Naive thymus-derived CD4-positive, alpha-beta T cell (primary cell): ENCODE results near the gene SATB2. TPM values are rescaled to one million over a fixed set of nuclear protein-coding genes. Genes with fewer than 3 reads are reported as not detected.

Experiments
- ATAC-seq: fragments of 150-1000 bp; cut with Tn5 transposase; 2 replicates; pipeline ENCODE4 v1.10.0; 2021; ENCODE audit warnings: mild to moderate bottlenecking, moderate library complexity
- CTCF ChIA-PET: fragments of 350-600 bp; sonication (Branson Sonifier 250); formaldehyde crosslinking; loops from one replicate; lab custom pipeline; 2021; ENCODE audit warnings: antibody characterized with exemption; lab: Charles Lee
- POLR2A ChIA-PET: fragments of 350-600 bp; sonication (Branson Sonifier 250); formaldehyde crosslinking; loops from one replicate; lab custom pipeline; 2021; ENCODE audit warnings: antibody characterized with exemption, inconsistent platforms; lab: Charles Lee
- DNase-seq, 9 donors: peaks; one replicate each; pipeline versions ENCODE4 v3.0.0 to v3.0.0-alpha.2; 2020 to 2022; ENCODE audit warnings: mixed read lengths in 1 of 9
- H3K27ac ChIP-seq: one replicate; pipeline ENCODE4 v1.7.0; 2013; ENCODE audit warnings: mild to moderate bottlenecking, low read depth, low read length, moderate library complexity
- H3K27me3 ChIP-seq, 2 donors: one replicate each; pipeline ENCODE4 v1.7.0; 2013; ENCODE audit warnings: low read length in 2 of 2, mild to moderate bottlenecking in 2 of 2, moderate library complexity in 2 of 2; ENCODE audit not compliant: control insufficient read depth in 2 of 2, insufficient read depth in 2 of 2
- H3K36me3 ChIP-seq, 3 experiments: 1 replicate in 2 of 3; 2 replicates in 1 of 3; pipeline ENCODE4 v1.7.0; 2013; ENCODE audit warnings: low read length in 3 of 3, mild to moderate bottlenecking in 3 of 3, moderate library complexity in 1 of 3; ENCODE audit not compliant: insufficient read depth in 3 of 3, control insufficient read depth in 2 of 3
- H3K4me1 ChIP-seq, 2 donors: one replicate each; pipeline ENCODE4 v1.7.0; 2013; ENCODE audit warnings: low read length in 2 of 2, mild to moderate bottlenecking in 2 of 2, moderate library complexity in 1 of 2; ENCODE audit not compliant: control insufficient read depth in 2 of 2, insufficient read depth in 2 of 2
- H3K4me3 ChIP-seq: 2 replicates; pipeline ENCODE4 v1.7.0; 2013; ENCODE audit warnings: mild to moderate bottlenecking, low read length
- H3K9me3 ChIP-seq, 3 experiments: 1 replicate in 2 of 3; 2 replicates in 1 of 3; pipeline ENCODE4 v1.7.0; 2013; ENCODE audit warnings: low read length in 3 of 3; ENCODE audit not compliant: control insufficient read depth in 2 of 3
- H3K27ac Mint-ChIP-seq, 9 donors: one replicate each; pipeline ENCODE4 v1.8.0; 2020 to 2022; ENCODE audit warnings: mixed read lengths in 9 of 9, mild to moderate bottlenecking in 8 of 9, moderate library complexity in 5 of 9, inconsistent platforms in 2 of 9
- H3K27me3 Mint-ChIP-seq, 5 donors: one replicate each; pipeline ENCODE4 v1.8.0; 2021 to 2022; ENCODE audit warnings: mixed read lengths in 5 of 5, mild to moderate bottlenecking in 1 of 5
- H3K36me3 Mint-ChIP-seq, 5 donors: one replicate each; pipeline ENCODE4 v1.8.0; 2020 to 2022; ENCODE audit warnings: mixed read lengths in 5 of 5, mild to moderate bottlenecking in 3 of 5, inconsistent platforms in 1 of 5
- H3K4me1 Mint-ChIP-seq, 7 donors: one replicate each; pipeline ENCODE4 v1.8.0; 2020 to 2022; ENCODE audit warnings: mixed read lengths in 7 of 7, mild to moderate bottlenecking in 3 of 7, inconsistent platforms in 1 of 7
- H3K4me3 Mint-ChIP-seq, 10 donors: one replicate each; pipeline ENCODE4 v1.8.0; 2020 to 2022; ENCODE audit warnings: mild to moderate bottlenecking in 10 of 10, mixed read lengths in 10 of 10, moderate library complexity in 6 of 10, inconsistent platforms in 2 of 10
- H3K9me3 Mint-ChIP-seq, 11 donors: one replicate each; pipeline ENCODE4 v1.8.0; 2020 to 2022; ENCODE audit warnings: mixed read lengths in 11 of 11, mild to moderate bottlenecking in 4 of 11, inconsistent platforms in 1 of 11, moderate library complexity in 1 of 11
- intact Hi-C, 2 donors: fragments of 100-400 bp; cut with micrococcal nuclease; formaldehyde crosslinking; loops; one replicate each; pipeline ENCODE4 v1.15.1; 2023
- polyA plus RNA-seq, 2 donors: library from polyadenylated mRNA; unstranded; fragments of 300-500 nt; fragmentation: Illumina TruSeq; gene quantifications; one replicate each; pipeline ENCODE4 v1.2.3, GENCODE V29; 2021
- total RNA-seq, 6 experiments: library from RNA in 5 of 6; stranded (reverse) in 5 of 6; gene quantifications; 1 replicate in 5 of 6; 2 replicates in 1 of 6; pipeline ENCODE4 v1.2.3 and lab custom pipeline; 2021 to 2026

Gene SATB2
- total and polyA plus RNA-seq, 7 experiments from 2014 or later: 0.05 to 0.96 (median 0.32) TPM; not detected in 4

- peaks cover 0 to 47% (median 14%) of the 10 kb centered on the region in 11 donors for H3K9me3 Mint-ChIP-seq
- peaks cover 19 to 52% of the 10 kb centered on the region in 2 donors for H3K27me3 ChIP-seq
- H3K4me1 ChIP-seq: peaks cover 10 to 19% of the 10 kb centered on the region in 2 donors
- no peak overlapping the region for H3K27ac ChIP-seq
- peaks cover 12 to 50% (median 22%) of the 10 kb centered on the region in 7 donors for H3K4me1 Mint-ChIP-seq
- peak in 5 of 9 donors; percentile 22 to 64 (median 51) for DNase-seq
- ChIA-PET CTCF (no interaction called here), POLR2A (interaction anchor here (0.5 kb wide), 1 partner anchor 1485 kb away, joined by 3 read pairs; no protein-coding TSS in a partner anchor)
- peak overlapping the region in 1 of 9 donors; percentile 71 for H3K27ac Mint-ChIP-seq
- H3K4me3 Mint-ChIP-seq: peak overlapping the region; percentile 12 to 77 (median 59)
- H3K4me3 ChIP-seq: peak overlapping the region; percentile 30
- peaks cover 0 to 9% (median 0%) of the 10 kb centered on the region in 3 experiments for H3K9me3 ChIP-seq
- peak; percentile 67 for ATAC-seq
- H3K36me3 ChIP-seq: peaks cover 0 to 8% (median 0%) of the 10 kb centered on the region in 3 experiments
- intact Hi-C loops: loop anchor here in 1 of 2 donors (1.0 to 10.0 kb wide), 2 partner anchors 8 to 1062 kb away; partner anchors contain the start of gene SGO2
- peaks cover 0 to 13% (median 4%) of the 10 kb centered on the region in 5 donors for H3K36me3 Mint-ChIP-seq
- peaks cover 57 to 80% (median 60%) of the 10 kb centered on the region in 5 donors for H3K27me3 Mint-ChIP-seq
These were observed 5.4 kb upstream of the SATB2 start for GRCh38 chr2:199462956-199463692.

DNA sequence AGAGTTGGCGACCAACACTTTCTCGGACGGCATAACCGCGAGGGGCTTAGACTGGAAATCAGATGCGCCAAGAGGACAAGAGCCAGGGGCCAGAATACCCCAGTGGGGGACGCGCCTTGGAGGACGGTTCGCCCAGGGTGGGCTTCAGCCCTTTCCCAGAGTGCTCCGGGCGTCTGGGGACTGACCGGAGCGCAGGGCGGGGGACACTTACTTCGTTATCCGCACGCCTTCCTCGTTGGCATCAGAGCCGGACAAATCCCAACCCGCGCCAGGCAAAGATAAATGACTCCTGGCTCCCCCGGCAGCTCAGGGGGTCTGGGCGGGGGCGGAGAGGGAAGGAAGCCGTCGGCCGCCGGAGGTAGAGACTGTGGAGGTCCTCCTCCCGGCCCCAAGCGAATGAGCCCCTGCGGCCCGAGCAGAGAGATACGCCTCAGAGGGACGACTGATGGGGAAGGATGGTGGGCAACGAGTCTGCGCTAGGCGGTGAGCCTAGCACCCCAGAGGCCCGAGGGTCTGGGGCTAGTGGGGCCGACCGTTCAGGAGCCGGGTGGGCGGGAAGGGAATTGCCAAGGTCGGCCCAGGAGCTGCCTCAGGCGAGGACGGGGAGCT, 4.7 kb upstream of the SATB2 start:
- Mint-ChIP-seq H3K9me3 (peaks cover 0 to 44% (median 13%) of the 10 kb centered on the region in 11 donors), H3K4me3 (peak overlapping the region in 6 of 10 donors; percentile 33 to 77 (median 59)), H3K27me3 (peaks cover 52 to 80% (median 55%) of the 10 kb centered on the region in 5 donors), H3K4me1 (peaks cover 14 to 46% (median 22%) of the 10 kb centered on the region in 7 donors), H3K27ac (peak overlapping the region in 1 of 9 donors; percentile 71), H3K36me3 (peaks cover 0 to 13% (median 4%) of the 10 kb centered on the region in 5 donors)
- peaks cover 0 to 9% (median 0%) of the 10 kb centered on the region in 3 experiments for H3K9me3 ChIP-seq
- no peak overlapping the region for H3K27ac ChIP-seq
- no peak overlapping the region for H3K4me3 ChIP-seq
- H3K4me1 ChIP-seq: peaks cover 10 to 20% of the 10 kb centered on the region in 2 donors
- ChIA-PET POLR2A (interaction anchor here (0.5 to 0.7 kb wide), 2 partner anchors 9 to 1485 kb away, joined by 3 read pairs; no protein-coding TSS in a partner anchor), CTCF (no interaction called here)
- intact Hi-C loops: loop anchor here in 1 of 2 donors (10.0 kb wide), 1 partner anchor 1062 kb away; the partner anchor contains the start of gene SGO2
- peaks cover 0 to 8% (median 0%) of the 10 kb centered on the region in 3 experiments for H3K36me3 ChIP-seq
- no peak for DNase-seq
- H3K27me3 ChIP-seq: peaks cover 19 to 50% of the 10 kb centered on the region in 2 donors
- ATAC-seq: no peak

DNA sequence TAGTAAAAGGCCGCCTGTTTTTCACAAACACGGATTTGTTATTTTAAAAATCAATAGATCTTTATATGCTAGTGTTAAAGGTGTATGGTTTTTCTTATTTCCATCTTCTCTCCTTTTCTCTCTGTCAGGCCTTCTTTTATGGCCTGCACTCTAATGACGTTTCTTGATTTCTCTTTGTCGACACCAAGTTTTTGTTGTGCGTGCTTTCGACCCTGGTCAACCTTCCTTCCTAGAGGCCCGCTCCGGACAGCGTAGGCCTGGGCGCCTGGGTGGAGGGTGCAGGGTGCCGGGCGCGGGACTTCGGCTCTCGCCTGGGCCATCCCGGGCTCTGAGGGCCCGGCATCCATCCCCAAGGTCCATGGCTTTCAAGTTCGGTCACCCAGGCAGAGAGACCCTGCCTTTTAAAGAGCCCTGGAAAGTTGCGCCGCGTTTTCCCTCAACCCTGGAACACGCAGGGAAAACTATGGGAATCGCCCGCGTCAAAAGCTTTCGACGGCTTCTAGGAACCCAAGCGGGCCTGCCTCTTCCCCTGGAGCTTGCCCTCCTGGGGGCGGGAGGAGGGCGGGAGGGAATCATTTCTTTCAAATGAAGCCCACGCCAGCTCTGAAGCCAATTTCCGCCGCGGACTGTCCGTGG, 4.1 kb upstream of the SATB2 start:
- H3K36me3 Mint-ChIP-seq: peaks cover 0 to 13% (median 4%) of the 10 kb centered on the region in 5 donors
- H3K27ac Mint-ChIP-seq: peak overlapping the region in 4 of 9 donors; percentile 10 to 73 (median 54)
- H3K27me3 ChIP-seq: peaks cover 19 to 43% of the 10 kb centered on the region in 2 donors
- peaks cover 50 to 80% (median 54%) of the 10 kb centered on the region in 5 donors for H3K27me3 Mint-ChIP-seq
- H3K9me3 ChIP-seq: peaks cover 0 to 9% (median 0%) of the 10 kb centered on the region in 3 experiments
- ATAC-seq: no peak
- H3K4me3 ChIP-seq: no peak overlapping the region
- peak overlapping the region in 4 of 10 donors; percentile 23 to 65 (median 36) for H3K4me3 Mint-ChIP-seq
- intact Hi-C loops: loop anchor here in 1 of 2 donors (10.0 kb wide), 1 partner anchor 1063 kb away; the partner anchor contains the start of gene SGO2
- POLR2A ChIA-PET: interaction anchor here (0.7 kb wide), 1 partner anchor 9 kb away, joined by 3 read pairs; no protein-coding TSS in a partner anchor
- H3K9me3 Mint-ChIP-seq: peaks cover 0 to 44% (median 13%) of the 10 kb centered on the region in 11 donors
- no peak overlapping the region for H3K27ac ChIP-seq
- CTCF ChIA-PET: no interaction called here
- peaks cover 10 to 26% of the 10 kb centered on the region in 2 donors for H3K4me1 ChIP-seq
- peaks cover 17 to 46% (median 27%) of the 10 kb centered on the region in 7 donors for H3K4me1 Mint-ChIP-seq
- no peak for DNase-seq
- H3K36me3 ChIP-seq: peaks cover 0 to 8% (median 0%) of the 10 kb centered on the region in 3 experiments

DNA sequence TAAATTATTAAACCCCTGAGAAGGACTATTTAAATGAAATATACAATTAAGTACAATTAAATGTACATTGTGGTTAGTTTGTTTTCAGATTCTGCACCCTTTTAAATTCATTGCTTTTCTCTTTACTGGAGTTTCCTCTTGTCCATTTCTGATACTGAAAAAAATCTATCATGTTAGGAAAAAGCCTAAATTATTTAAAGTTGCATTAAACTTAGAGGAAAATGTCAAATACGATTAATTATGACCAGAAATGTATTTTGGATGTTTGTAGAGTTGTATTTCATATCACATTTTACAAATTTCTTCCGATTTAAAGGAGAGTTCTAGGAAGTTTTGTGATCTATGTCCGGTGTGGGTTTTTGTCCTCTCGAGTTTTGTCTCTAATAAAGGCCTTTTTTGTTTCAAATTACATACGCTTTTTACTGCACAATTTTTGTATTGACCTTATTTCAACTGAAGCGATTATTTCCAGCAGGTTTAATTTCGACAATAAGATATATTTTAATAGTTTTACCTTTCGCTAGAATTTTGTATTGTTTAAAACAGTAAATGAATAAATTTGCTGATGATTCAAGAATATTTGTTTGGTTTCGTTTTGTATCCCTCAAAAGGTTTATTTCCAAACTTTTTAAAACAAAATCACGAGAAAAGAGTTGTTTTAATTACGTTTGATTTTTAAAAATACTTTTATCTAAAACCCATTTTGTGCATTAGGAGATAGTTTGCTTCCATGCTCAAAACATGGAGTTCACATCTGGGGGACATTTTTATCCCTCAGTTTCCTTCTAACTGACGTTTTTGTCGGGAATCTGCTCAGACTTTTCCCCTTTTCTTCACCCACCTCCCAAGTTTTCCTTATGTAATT, 3.3 kb upstream of the SATB2 start:
- peaks cover 15 to 45% of the 10 kb centered on the region in 2 donors for H3K27me3 ChIP-seq
- peaks cover 10 to 30% of the 10 kb centered on the region in 2 donors for H3K4me1 ChIP-seq
- Mint-ChIP-seq H3K27ac (peak overlapping the region in 6 of 9 donors; percentile 8 to 81 (median 22)), H3K9me3 (peaks cover 0 to 37% (median 9%) of the 10 kb centered on the region in 11 donors), H3K27me3 (peaks cover 48 to 79% (median 52%) of the 10 kb centered on the region in 5 donors), H3K4me3 (peak overlapping the region in 5 of 10 donors; percentile 17 to 98 (median 60)), H3K4me1 (peaks cover 12 to 46% (median 32%) of the 10 kb centered on the region in 7 donors), H3K36me3 (peaks cover 0 to 7% (median 4%) of the 10 kb centered on the region in 5 donors)
- ChIA-PET CTCF (no interaction called here), POLR2A (no interaction called here)
- peaks cover 0 to 8% (median 0%) of the 10 kb centered on the region in 3 experiments for H3K36me3 ChIP-seq
- DNase-seq (no peak), ATAC-seq (no peak)
- no peak overlapping the region for H3K4me3 ChIP-seq
- peaks cover 0 to 9% (median 0%) of the 10 kb centered on the region in 3 experiments for H3K9me3 ChIP-seq
- no peak overlapping the region for H3K27ac ChIP-seq
- intact Hi-C loops: loop anchor here in 1 of 2 donors (1.0 to 10.0 kb wide), 2 partner anchors 1064 to 1756 kb away; partner anchors contain the start of genes MARS2 and SGO2

DNA sequence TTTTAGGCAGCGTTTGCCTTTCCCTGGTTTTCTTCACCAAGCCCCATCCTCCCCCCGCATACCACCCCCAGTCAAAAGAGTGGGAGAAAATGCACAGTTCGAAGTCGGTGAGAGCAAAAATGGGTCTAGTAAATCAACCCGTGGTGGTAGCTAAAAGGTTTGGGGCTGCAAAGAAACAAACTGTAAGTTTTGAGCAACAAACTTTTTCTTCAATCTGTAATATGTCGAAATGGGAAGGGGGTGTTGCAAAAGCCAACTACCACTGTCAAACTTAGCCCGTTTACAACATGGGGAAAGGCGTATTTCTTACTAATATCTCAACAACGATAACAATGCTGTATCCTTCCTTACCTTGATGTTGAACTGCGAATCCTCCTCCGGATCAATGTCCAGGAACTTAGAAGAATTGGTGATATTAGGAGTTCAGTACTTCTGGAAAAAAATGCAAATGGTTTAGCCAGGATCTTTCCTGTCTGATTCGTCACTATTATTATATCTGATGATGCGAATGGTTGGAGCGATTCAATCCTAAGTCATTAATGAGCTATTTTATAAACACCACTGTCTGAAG, 2.4 kb upstream of the SATB2 start:
- CTCF ChIA-PET: no interaction called here
- H3K4me1 ChIP-seq: peaks cover 10 to 30% of the 10 kb centered on the region in 2 donors
- peaks cover 0 to 8% (median 0%) of the 10 kb centered on the region in 3 experiments for H3K36me3 ChIP-seq
- POLR2A ChIA-PET: no interaction called here
- Mint-ChIP-seq H3K4me1 (peaks cover 11 to 48% (median 35%) of the 10 kb centered on the region in 7 donors), H3K27ac (peak overlapping the region in 5 of 9 donors; percentile 73 to 86 (median 81)), H3K27me3 (peaks cover 44 to 78% (median 48%) of the 10 kb centered on the region in 5 donors), H3K36me3 (peaks cover 0 to 7% (median 4%) of the 10 kb centered on the region in 5 donors), H3K9me3 (peaks cover 0 to 29% (median 8%) of the 10 kb centered on the region in 11 donors), H3K4me3 (peak overlapping the region; percentile 93 to 98 (median 94))
- peaks cover 12 to 51% of the 10 kb centered on the region in 2 donors for H3K27me3 ChIP-seq
- H3K27ac ChIP-seq: no peak overlapping the region
- H3K9me3 ChIP-seq: peaks cover 0 to 9% (median 0%) of the 10 kb centered on the region in 3 experiments
- H3K4me3 ChIP-seq: peak overlapping the region; percentile 94
- ATAC-seq (no peak), DNase-seq (peak in 1 of 9 donors; percentile 19)
- intact Hi-C loops: loop anchor here in 1 of 2 donors (1.0 to 10.0 kb wide), 2 partner anchors 1065 to 1755 kb away; partner anchors contain the start of genes MARS2 and SGO2
